ENCODE data around the gene SERPINA5. TPM values are rescaled to one million over a fixed set of nuclear protein-coding genes. Genes with fewer than 3 reads are reported as not detected.

The SERPINA5 gene
- polyA plus RNA-seq, 1 of the 3 experiments (the other 2 are of a cell fraction): 0.08 TPM

DNA sequence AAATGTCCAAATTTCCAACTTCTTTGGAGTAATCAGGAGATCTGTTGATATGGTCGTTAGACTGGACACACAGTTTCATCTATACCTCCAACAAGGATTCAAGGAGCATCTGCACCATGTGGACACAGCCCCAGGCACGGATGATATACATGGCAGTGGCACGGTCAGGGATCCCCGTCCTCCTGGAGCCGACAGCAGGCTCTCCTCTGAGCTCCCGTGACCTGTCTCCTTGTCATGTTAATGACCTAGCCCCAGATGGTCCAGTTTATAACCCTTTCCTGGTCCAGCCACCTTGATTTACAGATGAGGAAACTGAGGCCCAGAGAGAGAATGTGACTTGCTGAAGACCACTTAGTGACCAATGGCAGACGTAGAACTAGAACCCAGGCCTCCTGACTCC lies 36.5 kb upstream of the SERPINA5 start:
- no peak for DNase-seq
- CTCF ChIA-PET: interaction anchor here (1.3 to 2.7 kb wide), 2 partner anchors 15 to 59 kb away, joined by 3 to 15 read pairs; no protein-coding TSS in a partner anchor
- 58% methylated on average over 6 of the region's 7 CpGs for WGBS (ENCODE audit: low lambda C conversion rate)

More for the DNA sequence above, 36.5 kb upstream of the SERPINA5 start:
- Histone ChIP-seq H3K4me3 (ENCODE audit: low read depth in 2 of 2, low read length in 1 of 2) (no peak overlapping the region), H4K20me1 (ENCODE audit: insufficient read depth) (no peaks in the 10 kb centered on the region), H3K9ac (no peak overlapping the region), H2AFZ (ENCODE audit: low read depth) (no peak overlapping the region), H3K27ac (ENCODE audit: low read depth in 2 of 2, low read length in 1 of 2) (no peak overlapping the region), H3F3A (replicated peaks; ENCODE audit: insufficient read depth) (no peaks in the 10 kb centered on the region), H3K79me2 (ENCODE audit: insufficient read depth) (no peaks in the 10 kb centered on the region), H3K27me3 (ENCODE audit: insufficient read depth) (no peaks in the 10 kb centered on the region), H3K36me3 (replicated peaks in 1 of 2; ENCODE audit: control insufficient read depth in 1 of 2, insufficient read depth in 2 of 2, low read length in 1 of 2) (no peaks in the 10 kb centered on the region), H3K4me2 (no peak overlapping the region), H3K9me3 (no peaks in the 10 kb centered on the region), H3K4me1 (ENCODE audit: control insufficient read depth in 1 of 2, insufficient read depth in 2 of 2, low read depth in 1 of 2, low read length in 1 of 2) (no peaks in the 10 kb centered on the region), H3K9me2 (no peaks in the 10 kb centered on the region)
- POLR2A ChIA-PET: no interaction called here
- TF ChIP-seq GATA2 (CRISPR knock-in tag; IDR thresholded peaks at IDR 0.05) (no peak), JUND (IDR thresholded peaks at IDR 0.05) (no peak), EZH2phosphoT487 (IDR thresholded peaks at IDR 0.05; ENCODE audit: borderline replicate concordance, low read depth) (no peak), ELF1 (IDR thresholded peaks at IDR 0.05) (no peak), FOSL2 (IDR thresholded peaks at IDR 0.05; ENCODE audit: borderline replicate concordance, low read depth) (no peak), MXI1 (IDR thresholded peaks at IDR 0.05; ENCODE audit: low read depth, low read length) (no peak), SIN3A (IDR thresholded peaks at IDR 0.05; ENCODE audit: borderline replicate concordance, low read depth, low read length) (no peak), YY1 (IDR thresholded peaks at IDR 0.05; ENCODE audit: low read depth) (no peak), TEAD4 (IDR thresholded peaks at IDR 0.05; ENCODE audit: borderline replicate concordance, insufficient read depth) (no peak), NRF1 (IDR thresholded peaks at IDR 0.05; ENCODE audit: low read depth, low read length) (no peak), TAF1 (IDR thresholded peaks at IDR 0.05; ENCODE audit: borderline replicate concordance, low read depth, low read length) (no peak), RAD21 (IDR thresholded peaks at IDR 0.05; ENCODE audit: low read length) (no peak)
- TF ChIP-seq, protein P1, sequence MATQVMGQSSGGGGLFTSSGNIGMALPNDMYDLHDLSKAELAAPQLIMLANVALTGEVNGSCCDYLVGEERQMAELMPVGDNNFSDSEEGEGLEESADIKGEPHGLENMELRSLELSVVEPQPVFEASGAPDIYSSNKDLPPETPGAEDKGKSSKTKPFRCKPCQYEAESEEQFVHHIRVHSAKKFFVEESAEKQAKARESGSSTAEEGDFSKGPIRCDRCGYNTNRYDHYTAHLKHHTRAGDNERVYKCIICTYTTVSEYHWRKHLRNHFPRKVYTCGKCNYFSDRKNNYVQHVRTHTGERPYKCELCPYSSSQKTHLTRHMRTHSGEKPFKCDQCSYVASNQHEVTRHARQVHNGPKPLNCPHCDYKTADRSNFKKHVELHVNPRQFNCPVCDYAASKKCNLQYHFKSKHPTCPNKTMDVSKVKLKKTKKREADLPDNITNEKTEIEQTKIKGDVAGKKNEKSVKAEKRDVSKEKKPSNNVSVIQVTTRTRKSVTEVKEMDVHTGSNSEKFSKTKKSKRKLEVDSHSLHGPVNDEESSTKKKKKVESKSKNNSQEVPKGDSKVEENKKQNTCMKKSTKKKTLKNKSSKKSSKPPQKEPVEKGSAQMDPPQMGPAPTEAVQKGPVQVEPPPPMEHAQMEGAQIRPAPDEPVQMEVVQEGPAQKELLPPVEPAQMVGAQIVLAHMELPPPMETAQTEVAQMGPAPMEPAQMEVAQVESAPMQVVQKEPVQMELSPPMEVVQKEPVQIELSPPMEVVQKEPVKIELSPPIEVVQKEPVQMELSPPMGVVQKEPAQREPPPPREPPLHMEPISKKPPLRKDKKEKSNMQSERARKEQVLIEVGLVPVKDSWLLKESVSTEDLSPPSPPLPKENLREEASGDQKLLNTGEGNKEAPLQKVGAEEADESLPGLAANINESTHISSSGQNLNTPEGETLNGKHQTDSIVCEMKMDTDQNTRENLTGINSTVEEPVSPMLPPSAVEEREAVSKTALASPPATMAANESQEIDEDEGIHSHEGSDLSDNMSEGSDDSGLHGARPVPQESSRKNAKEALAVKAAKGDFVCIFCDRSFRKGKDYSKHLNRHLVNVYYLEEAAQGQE (IDR thresholded peaks at IDR 0.05; ENCODE audit: low read depth, low read length): no peak
- TF ChIP-seq, protein P2, sequence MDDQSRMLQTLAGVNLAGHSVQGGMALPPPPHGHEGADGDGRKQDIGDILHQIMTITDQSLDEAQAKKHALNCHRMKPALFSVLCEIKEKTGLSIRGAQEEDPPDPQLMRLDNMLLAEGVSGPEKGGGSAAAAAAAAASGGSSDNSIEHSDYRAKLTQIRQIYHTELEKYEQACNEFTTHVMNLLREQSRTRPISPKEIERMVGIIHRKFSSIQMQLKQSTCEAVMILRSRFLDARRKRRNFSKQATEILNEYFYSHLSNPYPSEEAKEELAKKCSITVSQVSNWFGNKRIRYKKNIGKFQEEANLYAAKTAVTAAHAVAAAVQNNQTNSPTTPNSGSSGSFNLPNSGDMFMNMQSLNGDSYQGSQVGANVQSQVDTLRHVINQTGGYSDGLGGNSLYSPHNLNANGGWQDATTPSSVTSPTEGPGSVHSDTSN (IDR thresholded peaks at IDR 0.05): no peak
- TF ChIP-seq, protein P3, sequence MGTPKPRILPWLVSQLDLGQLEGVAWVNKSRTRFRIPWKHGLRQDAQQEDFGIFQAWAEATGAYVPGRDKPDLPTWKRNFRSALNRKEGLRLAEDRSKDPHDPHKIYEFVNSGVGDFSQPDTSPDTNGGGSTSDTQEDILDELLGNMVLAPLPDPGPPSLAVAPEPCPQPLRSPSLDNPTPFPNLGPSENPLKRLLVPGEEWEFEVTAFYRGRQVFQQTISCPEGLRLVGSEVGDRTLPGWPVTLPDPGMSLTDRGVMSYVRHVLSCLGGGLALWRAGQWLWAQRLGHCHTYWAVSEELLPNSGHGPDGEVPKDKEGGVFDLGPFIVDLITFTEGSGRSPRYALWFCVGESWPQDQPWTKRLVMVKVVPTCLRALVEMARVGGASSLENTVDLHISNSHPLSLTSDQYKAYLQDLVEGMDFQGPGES (IDR thresholded peaks at IDR 0.05; ENCODE audit: low read depth, low read length): no peak
- TF ChIP-seq, protein P4, sequence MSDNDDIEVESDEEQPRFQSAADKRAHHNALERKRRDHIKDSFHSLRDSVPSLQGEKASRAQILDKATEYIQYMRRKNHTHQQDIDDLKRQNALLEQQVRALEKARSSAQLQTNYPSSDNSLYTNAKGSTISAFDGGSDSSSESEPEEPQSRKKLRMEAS (IDR thresholded peaks at IDR 0.05; ENCODE audit: low read depth): no peak
- TF ChIP-seq, protein P5, sequence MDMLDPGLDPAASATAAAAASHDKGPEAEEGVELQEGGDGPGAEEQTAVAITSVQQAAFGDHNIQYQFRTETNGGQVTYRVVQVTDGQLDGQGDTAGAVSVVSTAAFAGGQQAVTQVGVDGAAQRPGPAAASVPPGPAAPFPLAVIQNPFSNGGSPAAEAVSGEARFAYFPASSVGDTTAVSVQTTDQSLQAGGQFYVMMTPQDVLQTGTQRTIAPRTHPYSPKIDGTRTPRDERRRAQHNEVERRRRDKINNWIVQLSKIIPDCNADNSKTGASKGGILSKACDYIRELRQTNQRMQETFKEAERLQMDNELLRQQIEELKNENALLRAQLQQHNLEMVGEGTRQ (IDR thresholded peaks at IDR 0.05; ENCODE audit: borderline replicate concordance, low read depth, low read length): no peak

Measured in SK-N-SH (cell line).